HL-60/S4 (cell line): Measurements from ENCODE around the gene CXorf66.
"Not testable (repeated sequence)": the region's sequence is repeated elsewhere in the genome, so short reads cannot be mapped to it uniquely, and the experiment has no call there.

ENCODE experiments used
- in situ Hi-C: fragments of 300-500 bp; cut with MboI; formaldehyde crosslinking; loops from 2 replicates; pipeline ENCODE4 v1.14.3; 2022; ENCODE audit warnings: low sequenced_read_pairs

CXorf66 gene

GRCh38 chrX:139930401-139930800, 34.9 kb downstream of the CXorf66 start:
- in situ Hi-C loops = no loop called here

DNA sequence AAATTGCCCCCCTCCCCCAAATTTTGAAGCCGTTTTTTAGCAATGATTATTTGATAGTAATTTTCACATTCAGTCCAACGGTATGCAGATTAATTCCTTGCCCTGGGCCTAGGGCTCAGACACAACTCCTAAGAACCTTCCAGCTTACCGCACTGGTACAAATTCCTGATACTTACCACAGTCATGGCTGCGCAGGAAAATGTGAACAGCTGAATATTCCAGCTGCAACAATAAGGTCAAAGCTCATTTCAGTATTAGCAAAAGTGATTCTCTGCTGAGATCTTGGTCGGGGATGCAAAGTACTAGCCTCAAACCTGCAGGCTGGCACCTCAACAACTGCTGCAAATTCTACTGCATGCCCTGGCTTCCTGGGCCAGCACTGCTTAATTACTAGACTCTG, 35.4 kb downstream of the CXorf66 start:
- in situ Hi-C loops = no loop called here

- in situ Hi-C loops = no loop called here
Measured at GRCh38 chrX:139924696-139925095, 40.6 kb downstream of the CXorf66 start.

- in situ Hi-C loops = no loop called here
Measured at GRCh38 chrX:139924069-139924695, 41.1 kb downstream of the CXorf66 start.

- in situ Hi-C loops = not testable (repeated sequence)
Measured at GRCh38 chrX:139921142-139921541, 44.2 kb downstream of the CXorf66 start.

DNA sequence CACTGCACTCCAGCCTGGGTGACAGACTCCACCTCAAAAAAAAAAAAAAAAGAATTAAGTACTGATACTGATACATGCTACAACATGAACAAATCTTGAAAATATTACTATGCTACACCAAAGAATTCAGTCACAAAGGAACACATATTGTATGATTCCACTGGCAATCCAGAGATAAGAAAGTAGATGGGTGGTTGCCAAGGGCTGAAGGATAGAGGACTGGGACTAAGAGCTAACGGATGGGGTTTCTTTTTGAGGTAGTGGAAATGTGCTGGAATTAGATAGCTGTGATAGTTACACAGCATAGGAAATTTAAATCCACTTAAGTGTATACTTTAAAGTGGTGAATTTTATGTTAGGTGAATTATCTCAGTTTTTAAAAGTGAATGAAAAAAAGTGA, 45.0 kb downstream of the CXorf66 start:
- in situ Hi-C loops = no loop called here

GRCh38 chrX:139914421-139914820, 50.9 kb downstream of the CXorf66 start:
- in situ Hi-C loops = no loop called here

DNA sequence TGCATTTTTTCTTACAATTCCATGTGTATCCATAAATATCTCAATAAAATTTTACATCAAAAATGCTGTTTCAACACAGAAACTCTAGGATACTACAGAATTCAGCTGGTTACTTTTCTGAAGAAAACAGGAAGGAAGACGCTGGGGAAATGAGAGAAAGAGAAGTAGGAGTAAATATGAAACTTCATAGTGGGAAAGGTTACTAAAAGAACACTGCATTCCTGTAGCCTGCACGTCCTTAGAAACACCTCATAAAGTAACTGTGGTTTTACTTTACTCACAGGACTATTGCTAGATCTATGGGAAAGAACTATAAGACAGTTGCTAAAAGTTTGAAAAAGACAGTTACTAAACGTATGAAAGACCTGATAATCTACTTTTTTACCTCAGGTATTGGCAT, 55.6 kb downstream of the CXorf66 start:
- in situ Hi-C loops = no loop called here

DNA sequence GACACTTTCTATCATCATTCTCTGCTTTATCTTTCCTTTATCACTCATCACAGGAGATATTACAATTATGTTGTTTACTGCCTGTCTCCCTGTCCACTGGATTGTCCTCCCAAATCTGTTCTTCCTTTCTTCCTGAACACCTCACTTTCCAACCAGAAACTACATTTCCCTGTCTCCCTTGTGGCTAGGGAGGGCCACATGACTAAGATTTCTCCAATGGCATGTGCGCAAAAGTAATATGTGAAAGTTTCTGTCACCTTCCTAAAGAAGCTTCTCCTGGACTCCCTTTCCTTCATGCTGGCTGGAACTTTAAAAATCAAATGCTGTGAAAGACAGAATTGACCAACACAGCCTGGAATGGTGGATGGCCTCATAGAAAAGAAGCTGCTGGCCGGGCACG, 58.2 kb downstream of the CXorf66 start:
- in situ Hi-C loops = no loop called here

GRCh38 chrX:139905743-139906142, 59.6 kb downstream of the CXorf66 start:
- in situ Hi-C loops = no loop called here
